ENCODE results near the gene YWHAG. TPM values are rescaled to one million over a fixed set of nuclear protein-coding genes. Genes with fewer than 3 reads are reported as not detected.
"Not testable (repeated sequence)": the region's sequence is repeated elsewhere in the genome, so short reads cannot be mapped to it uniquely, and the experiment has no call there.

Gene YWHAG
- total RNA-seq, 2 donors from 2014 or later = 103 to 143 TPM

GRCh38 chr7:76338298-76339084 is 20.3 kb downstream of the YWHAG start:
- ATAC-seq = no peak
- H3K27ac Mint-ChIP-seq = peak overlapping the region in 1 of 2 donors; percentile 84
- no peak for DNase-seq (ENCODE audit: low spot score in 2 of 2)
- H3K36me3 Mint-ChIP-seq = peaks cover 0 to 47% of the 10 kb centered on the region in 2 donors
- no peaks in the 10 kb centered on the region for H3K9me3 Mint-ChIP-seq

GRCh38 chr7:76337147-76337546 is 21.6 kb downstream of the YWHAG start:
- no peak for ATAC-seq
- DNase-seq (ENCODE audit: low spot score in 2 of 2) = no peak
- no peaks in the 10 kb centered on the region for H3K9me3 Mint-ChIP-seq
- H3K27ac Mint-ChIP-seq = peak overlapping the region in 1 of 2 donors; percentile 84
- peaks cover 0 to 37% of the 10 kb centered on the region in 2 donors for H3K36me3 Mint-ChIP-seq

GRCh38 chr7:76336094-76336493 is 22.7 kb downstream of the YWHAG start:
- ATAC-seq = no peak
- H3K36me3 Mint-ChIP-seq = peaks cover 0 to 30% of the 10 kb centered on the region in 2 donors
- peak overlapping the region in 1 of 2 donors; percentile 77 for H3K27ac Mint-ChIP-seq
- DNase-seq (ENCODE audit: low spot score in 2 of 2) = no peak
- H3K9me3 Mint-ChIP-seq = no peaks in the 10 kb centered on the region

- not testable (repeated sequence) for H3K9me3 Mint-ChIP-seq; H3K27ac Mint-ChIP-seq; ATAC-seq; DNase-seq (ENCODE audit: low spot score in 2 of 2)
- peaks cover 0 to 25% of the 10 kb centered on the region in 2 donors for H3K36me3 Mint-ChIP-seq
Measured at GRCh38 chr7:76335417-76335816, 23.4 kb downstream of the YWHAG start.

- no peak for DNase-seq (ENCODE audit: low spot score in 2 of 2)
- H3K9me3 Mint-ChIP-seq = no peaks in the 10 kb centered on the region
- no peak for ATAC-seq
- H3K36me3 Mint-ChIP-seq = peaks cover 5 to 23% of the 10 kb centered on the region in 2 donors
- H3K27ac Mint-ChIP-seq = no peak overlapping the region
Measured at GRCh38 chr7:76334320-76334967, 24.3 kb downstream of the YWHAG start.

- Mint-ChIP-seq H3K9me3 (no peaks in the 10 kb centered on the region), H3K36me3 (peaks cover 11 to 25% of the 10 kb centered on the region in 2 donors), H3K27ac (peak overlapping the region in 1 of 2 donors; percentile 45)
- no peak for ATAC-seq
- DNase-seq (ENCODE audit: low spot score in 2 of 2) = no peak
Measured at GRCh38 chr7:76333511-76334101, 25.2 kb downstream of the YWHAG start.

GRCh38 chr7:76332078-76332477 is 26.7 kb downstream of the YWHAG start:
- DNase-seq (ENCODE audit: low spot score in 2 of 2) = no peak
- Mint-ChIP-seq H3K27ac (peak overlapping the region in 1 of 2 donors; percentile 36), H3K9me3 (no peaks in the 10 kb centered on the region), H3K36me3 (peaks cover 15 to 30% of the 10 kb centered on the region in 2 donors)
- no peak for ATAC-seq

GRCh38 chr7:76330673-76331072 is 28.1 kb downstream of the YWHAG start:
- H3K9me3 Mint-ChIP-seq = no peaks in the 10 kb centered on the region
- DNase-seq (ENCODE audit: low spot score in 2 of 2) (no peak), ATAC-seq (no peak)
- H3K27ac Mint-ChIP-seq = peak overlapping the region in 1 of 2 donors; percentile 15
- H3K36me3 Mint-ChIP-seq = peaks cover 15 to 38% of the 10 kb centered on the region in 2 donors

- H3K36me3 Mint-ChIP-seq = peaks cover 15 to 38% of the 10 kb centered on the region in 2 donors
- DNase-seq (ENCODE audit: low spot score in 2 of 2) = no peak
- no peak for ATAC-seq
- H3K27ac Mint-ChIP-seq = peak overlapping the region in 1 of 2 donors; percentile 18
- no peaks in the 10 kb centered on the region for H3K9me3 Mint-ChIP-seq
Measured at GRCh38 chr7:76330261-76330660, 28.5 kb downstream of the YWHAG start.

GRCh38 chr7:76329479-76329878 is 29.3 kb downstream of the YWHAG start:
- H3K36me3 Mint-ChIP-seq = peaks cover 15 to 38% of the 10 kb centered on the region in 2 donors
- no peak for ATAC-seq
- peak overlapping the region in 1 of 2 donors; percentile 18 for H3K27ac Mint-ChIP-seq
- DNase-seq (ENCODE audit: low spot score in 2 of 2) = no peak
- H3K9me3 Mint-ChIP-seq = no peaks in the 10 kb centered on the region

GRCh38 chr7:76328389-76328788 is 30.4 kb downstream of the YWHAG start:
- Mint-ChIP-seq H3K9me3 (no peaks in the 10 kb centered on the region), H3K36me3 (peaks cover 15 to 35% of the 10 kb centered on the region in 2 donors), H3K27ac (peak overlapping the region; percentile 23 to 72)
- no peak for DNase-seq (ENCODE audit: low spot score in 2 of 2)
- no peak for ATAC-seq

GRCh38 chr7:76327610-76328009 is 31.2 kb downstream of the YWHAG start:
- DNase-seq (ENCODE audit: low spot score in 2 of 2) = no peak
- Mint-ChIP-seq H3K36me3 (peaks cover 15 to 32% of the 10 kb centered on the region in 2 donors), H3K27ac (no peak overlapping the region), H3K9me3 (no peaks in the 10 kb centered on the region)
- ATAC-seq = peak; percentile 58 to 83

- peaks cover 15 to 32% of the 10 kb centered on the region in 2 donors for H3K36me3 Mint-ChIP-seq
- ATAC-seq (no peak), DNase-seq (ENCODE audit: low spot score in 2 of 2) (no peak)
- peak overlapping the region in 1 of 2 donors; percentile 60 for H3K27ac Mint-ChIP-seq
- H3K9me3 Mint-ChIP-seq = no peaks in the 10 kb centered on the region
Measured at GRCh38 chr7:76326646-76327233, 32.1 kb downstream of the YWHAG start.

GRCh38 chr7:76325811-76326210 is 33.0 kb downstream of the YWHAG start:
- no peak overlapping the region for H3K27ac Mint-ChIP-seq
- ATAC-seq (no peak), DNase-seq (ENCODE audit: low spot score in 2 of 2) (no peak)
- H3K36me3 Mint-ChIP-seq = peaks cover 15 to 32% of the 10 kb centered on the region in 2 donors
- H3K9me3 Mint-ChIP-seq = no peaks in the 10 kb centered on the region

- Mint-ChIP-seq H3K36me3 (peaks cover 13 to 31% of the 10 kb centered on the region in 2 donors), H3K9me3 (no peaks in the 10 kb centered on the region), H3K27ac (peak overlapping the region; percentile 27 to 44)
- no peak for DNase-seq (ENCODE audit: low spot score in 2 of 2)
- no peak for ATAC-seq
Measured at GRCh38 chr7:76325092-76325491, 33.7 kb downstream of the YWHAG start.

GRCh38 chr7:76318488-76319353 is 40.1 kb downstream of the YWHAG start:
- Mint-ChIP-seq H3K27ac (peak overlapping the region; percentile 95 to 99), H3K9me3 (no peaks in the 10 kb centered on the region), H3K36me3 (no peaks in the 10 kb centered on the region)
- ATAC-seq = peak; percentile 51 to 60
- peak; percentile 72 to 81 for DNase-seq (ENCODE audit: low spot score in 2 of 2)

All from activated naive CD4-positive, alpha-beta T cell treated with anti-CD3 and anti-CD28 coated beads, Interleukin-2, amount 50 U/mL, for 72 hours (primary cell).